HG03175 (cell line): ENCODE data around the gene CYP4F8.
"Not testable (repeated sequence)": the region's sequence is repeated elsewhere in the genome, so short reads cannot be mapped to it uniquely, and the experiment has no call there.

Experiments
- ATAC-seq: cut with Tn5 transposase; IDR thresholded peaks from one replicate; pipeline ENCODE4 v1.9.1; 2021; ENCODE audit warnings: mild to moderate bottlenecking, moderate library complexity; ENCODE audit not compliant: unreplicated experiment

Gene CYP4F8, protein sequence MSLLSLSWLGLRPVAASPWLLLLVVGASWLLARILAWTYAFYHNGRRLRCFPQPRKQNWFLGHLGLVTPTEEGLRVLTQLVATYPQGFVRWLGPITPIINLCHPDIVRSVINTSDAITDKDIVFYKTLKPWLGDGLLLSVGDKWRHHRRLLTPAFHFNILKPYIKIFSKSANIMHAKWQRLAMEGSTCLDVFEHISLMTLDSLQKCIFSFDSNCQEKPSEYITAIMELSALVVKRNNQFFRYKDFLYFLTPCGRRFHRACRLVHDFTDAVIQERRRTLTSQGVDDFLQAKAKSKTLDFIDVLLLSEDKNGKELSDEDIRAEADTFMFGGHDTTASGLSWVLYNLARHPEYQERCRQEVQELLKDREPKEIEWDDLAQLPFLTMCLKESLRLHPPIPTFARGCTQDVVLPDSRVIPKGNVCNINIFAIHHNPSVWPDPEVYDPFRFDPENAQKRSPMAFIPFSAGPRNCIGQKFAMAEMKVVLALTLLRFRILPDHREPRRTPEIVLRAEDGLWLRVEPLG

GRCh38 chr19:15614507-15615379, at the start of gene CYP4F8:
TSS of gene CYP4F8 (plus strand) at chr19:15615218. CDS start at chr19:15615617, 399 bp downstream.
- no peak for ATAC-seq

GRCh38 chr19:15570420-15570819, 44.6 kb upstream of the CYP4F8 start:
- no peak for ATAC-seq

DNA sequence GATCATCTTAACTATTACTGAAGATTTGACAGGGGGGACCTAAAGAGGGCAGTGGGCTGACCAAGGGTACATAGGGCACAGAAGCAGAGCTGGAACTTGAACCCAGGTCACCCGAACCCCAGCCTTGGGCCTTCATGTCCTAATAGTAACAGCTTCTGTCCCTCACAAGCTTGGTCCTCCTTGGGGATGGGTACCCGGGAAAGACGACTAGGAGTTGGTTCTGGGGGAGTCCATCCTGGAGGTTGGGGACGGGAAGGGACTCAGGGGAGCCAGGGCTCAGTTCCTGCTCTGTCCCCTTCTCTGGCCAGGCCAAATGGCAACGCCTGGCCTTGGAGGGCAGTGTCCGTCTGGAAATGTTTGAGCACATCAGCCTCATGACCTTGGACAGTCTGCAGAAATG, 39.6 kb upstream of the CYP4F8 start:
- ATAC-seq = no peak

GRCh38 chr19:15576526-15577156, 38.4 kb upstream of the CYP4F8 start:
- no peak for ATAC-seq

GRCh38 chr19:15577184-15577771, 37.7 kb upstream of the CYP4F8 start:
- ATAC-seq = no peak

DNA sequence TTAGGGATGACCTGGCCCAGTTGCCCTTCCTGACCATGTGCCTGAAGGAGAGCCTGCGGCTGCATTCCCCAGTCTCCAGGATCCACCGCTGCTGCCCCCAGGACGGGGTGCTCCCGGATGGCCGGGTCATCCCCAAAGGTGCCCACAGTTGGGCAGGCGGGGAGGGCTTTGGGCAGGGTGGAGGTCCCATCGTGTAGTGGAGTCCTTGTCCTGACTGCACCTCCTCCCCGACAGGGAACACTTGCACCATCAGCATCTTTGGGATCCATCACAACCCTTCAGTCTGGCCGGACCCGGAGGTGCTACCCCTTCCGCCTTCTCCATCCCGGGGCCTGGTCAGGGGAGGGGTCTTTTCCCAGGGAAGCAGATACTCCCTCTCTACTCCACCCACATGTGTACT, 31.7 kb upstream of the CYP4F8 start:
- no peak for ATAC-seq

- no peak for ATAC-seq
Measured at GRCh38 chr19:15584095-15584494, 30.9 kb upstream of the CYP4F8 start.

DNA sequence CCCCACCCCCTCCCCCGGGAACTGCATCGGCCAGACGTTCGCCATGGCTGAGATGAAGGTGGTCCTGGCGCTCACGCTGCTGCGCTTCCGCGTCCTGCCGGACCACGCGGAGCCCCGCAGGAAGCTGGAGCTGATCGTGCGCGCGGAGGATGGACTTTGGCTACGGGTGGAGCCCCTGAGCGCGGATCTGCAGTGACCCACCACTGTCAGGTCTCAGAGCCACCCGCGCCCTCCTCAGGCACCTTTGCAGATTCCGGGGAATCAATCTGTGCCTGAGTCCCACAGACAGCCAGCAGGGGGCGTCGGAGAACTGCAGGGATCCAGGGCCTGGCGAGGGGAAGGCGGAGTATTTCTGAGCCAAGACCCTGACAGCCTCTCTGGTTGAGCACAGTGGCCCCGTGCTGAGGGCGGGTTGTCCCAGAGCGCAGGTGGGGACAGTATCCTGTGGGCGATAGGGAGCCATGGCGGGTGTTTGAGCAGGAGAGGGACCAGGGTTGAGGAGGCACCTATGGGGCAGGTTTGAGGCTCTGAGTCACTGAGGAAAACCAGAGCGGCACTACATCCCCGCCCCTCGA, 30.4 kb upstream of the CYP4F8 start:
- no peak for ATAC-seq

- ATAC-seq = no peak
Measured at GRCh38 chr19:15587663-15588062, 27.4 kb upstream of the CYP4F8 start.

GRCh38 chr19:15588265-15588664, 26.8 kb upstream of the CYP4F8 start:
- no peak for ATAC-seq

GRCh38 chr19:15589760-15590451, 25.1 kb upstream of the CYP4F8 start:
- ATAC-seq = no peak

DNA sequence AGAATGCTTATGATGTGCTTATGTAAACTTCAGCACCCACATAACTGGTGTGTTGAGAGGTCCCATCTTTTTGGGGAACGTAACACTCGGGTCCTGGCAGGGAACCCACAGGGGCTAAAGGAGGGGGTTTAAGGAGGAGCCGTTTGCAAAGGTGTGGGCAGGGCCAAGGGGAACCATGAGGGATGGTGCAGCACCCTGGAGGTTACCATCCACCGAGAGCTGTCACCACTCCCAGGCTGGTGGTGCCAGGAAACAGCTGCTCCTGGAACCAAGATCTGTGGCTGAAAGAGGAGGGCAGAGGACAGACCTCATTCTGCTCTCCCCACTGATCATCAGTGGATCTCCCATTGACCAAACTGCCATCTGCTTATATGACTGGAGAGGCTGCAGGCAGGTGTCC, 23.2 kb upstream of the CYP4F8 start:
- ATAC-seq = no peak

GRCh38 chr19:15592506-15592905, 22.5 kb upstream of the CYP4F8 start:
- ATAC-seq = not testable (repeated sequence)

DNA sequence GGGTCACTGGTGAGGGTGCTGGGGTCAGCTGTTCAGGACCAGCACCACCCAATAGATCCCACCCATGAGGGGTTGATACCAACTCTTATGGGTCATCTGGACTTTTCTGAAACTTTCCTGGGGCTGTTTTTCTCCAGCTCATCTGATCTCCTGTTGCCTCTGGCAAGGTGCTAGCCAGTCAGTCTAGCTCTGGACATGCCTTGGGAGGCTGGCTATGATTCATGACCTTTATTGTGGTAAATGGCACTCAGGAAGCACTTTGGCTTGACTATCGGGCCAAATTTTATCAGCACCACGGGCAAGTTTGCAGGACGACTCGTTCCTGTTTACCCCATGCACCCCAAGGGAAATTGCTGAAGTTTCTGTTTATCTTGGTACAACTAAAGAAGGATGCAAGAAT, 21.3 kb upstream of the CYP4F8 start:
- ATAC-seq = not testable (repeated sequence)

DNA sequence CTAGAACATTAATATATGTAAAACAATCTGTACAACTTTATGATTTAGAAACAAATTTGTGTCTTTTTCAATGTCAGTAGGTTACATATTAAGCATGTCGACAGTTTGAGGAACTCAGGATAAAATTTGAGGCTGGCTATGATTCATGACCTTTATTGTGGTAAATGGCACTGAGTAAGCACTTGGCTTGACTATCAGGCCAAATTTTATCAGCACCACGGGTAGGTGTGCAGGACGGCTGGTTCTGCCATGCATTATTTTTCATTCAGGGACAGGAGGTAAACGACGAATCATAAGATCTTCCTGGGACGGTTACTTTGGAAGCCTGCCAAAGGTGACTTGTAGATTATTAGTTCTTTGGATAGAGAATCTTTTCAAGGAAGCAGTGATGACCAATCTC, 19.9 kb upstream of the CYP4F8 start:
- no peak for ATAC-seq

DNA sequence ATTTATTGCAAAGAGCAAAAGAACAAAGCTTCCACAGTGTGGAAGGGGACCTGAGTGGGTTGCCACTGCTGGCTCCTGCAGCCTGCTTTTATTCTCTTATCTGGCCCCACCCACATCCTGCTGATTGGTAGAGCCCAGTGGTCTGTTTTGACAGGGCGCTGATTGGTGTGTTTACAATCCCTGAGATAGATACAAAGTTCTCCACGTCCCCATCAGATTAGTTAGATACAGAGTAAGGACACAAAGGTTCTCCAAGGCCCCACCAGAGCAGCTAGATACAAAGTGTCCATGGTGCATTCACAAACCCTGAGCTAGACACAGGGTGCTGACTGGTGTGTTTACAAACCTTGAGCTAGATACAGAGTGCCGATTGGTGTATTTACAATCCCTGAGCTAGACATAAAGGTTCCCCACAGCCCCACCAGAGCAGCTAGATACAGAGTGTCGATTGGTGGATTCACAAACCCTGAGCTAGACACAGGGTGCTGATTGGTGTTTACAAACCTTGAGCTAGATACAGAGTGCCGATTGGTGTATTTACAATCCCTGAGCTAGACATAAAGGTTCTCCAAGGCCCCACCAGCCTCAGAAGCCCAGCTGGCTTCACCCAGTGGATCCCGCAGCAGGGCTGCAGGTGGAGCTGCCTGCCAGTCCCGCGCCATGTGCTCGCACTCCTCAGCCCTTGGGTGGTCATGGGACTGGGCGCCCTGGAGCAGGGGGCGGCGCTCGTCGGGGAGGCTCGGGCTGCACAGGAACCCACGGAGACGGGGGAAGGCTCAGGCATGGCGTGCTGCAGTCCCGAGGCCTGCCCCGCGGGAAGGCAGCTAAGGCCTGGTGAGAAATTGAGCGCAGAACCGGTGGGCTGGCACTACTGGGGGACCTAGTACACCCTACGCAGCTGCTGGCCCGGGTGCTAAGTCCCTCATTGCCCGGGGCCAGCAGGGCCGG, 6.8 kb upstream of the CYP4F8 start:
- not testable (repeated sequence) for ATAC-seq

- no peak for ATAC-seq
Measured at GRCh38 chr19:15609261-15609660, 5.8 kb upstream of the CYP4F8 start.

GRCh38 chr19:15612342-15612741, 2.7 kb upstream of the CYP4F8 start:
- ATAC-seq = no peak

DNA sequence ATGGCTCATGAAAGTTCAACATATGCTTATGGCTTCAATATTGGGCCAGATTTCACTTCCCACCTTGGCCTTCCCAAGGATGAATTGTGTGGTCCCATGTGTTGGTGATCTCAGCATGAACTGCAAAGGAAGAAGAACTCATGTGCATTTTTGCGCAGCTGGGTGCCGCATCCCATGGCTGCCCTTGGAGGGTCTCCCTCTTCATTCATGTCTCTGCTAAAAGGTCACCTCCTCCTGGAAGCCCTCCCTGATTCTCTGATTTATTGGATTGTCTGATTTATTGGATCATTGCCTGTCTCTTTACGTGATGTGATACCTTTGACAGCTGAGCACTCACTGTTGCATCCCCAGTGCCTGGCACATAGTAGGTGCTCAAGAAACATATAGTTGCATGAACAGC, 1.7 kb upstream of the CYP4F8 start:
- no peak for ATAC-seq
